ENCODE data around the gene STK16. TPM values are rescaled to one million over a fixed set of nuclear protein-coding genes. Genes with fewer than 3 reads are reported as not detected.
"Not testable (repeated sequence)": the region's sequence is repeated elsewhere in the genome, so short reads cannot be mapped to it uniquely, and the experiment has no call there.

The STK16 gene
- total and polyA plus RNA-seq, 12 donors, result 19.2 to 55.8 (median 26.8) TPM

GRCh38 chr2:219199470-219200211 lies 45.6 kb upstream of the STK16 start:
- WGBS, 4 donors, result 77 to 82% (median 79%) methylated on average over 11 to 12 of the region's 12 CpGs

GRCh38 chr2:219200502-219201326 lies 44.6 kb upstream of the STK16 start:
- peak in 1 of 7 donors; percentile 13 for DNase-seq

More at GRCh38 chr2:219199470-219200211, 45.6 kb upstream of the STK16 start:
- Histone ChIP-seq H3K27me3 (peaks cover 6% of the 10 kb centered on the region), H3K36me3 (replicated peaks in 1 of 2) (no peaks in the 10 kb centered on the region), H3K27ac (no peak overlapping the region), H3K9me3 (replicated peaks in 1 of 3) (no peaks in the 10 kb centered on the region), H3K4me3 (no peak overlapping the region), H3K4me1 (replicated peaks in 1 of 2) (no peaks in the 10 kb centered on the region)
- no peak for TF ChIP-seq CTCF (IDR thresholded peaks at IDR 0.05)
- no peak for TF ChIP-seq POLR2A (IDR thresholded peaks at IDR 0.05)
- DNase-seq, result peak in 1 of 7 donors; percentile 9
- intact Hi-C loops (cut with DNase I), result no loop called here

GRCh38 chr2:219201331-219201730 lies 43.9 kb upstream of the STK16 start:
- 79 to 93% (median 89%) methylated on average over 9 to 21 of the region's 21 CpGs for WGBS, 4 donors
- intact Hi-C loops (cut with DNase I), result not testable (repeated sequence)

More at GRCh38 chr2:219200502-219201326, 44.6 kb upstream of the STK16 start:
- H3K4me3 ChIP-seq; H3K4me1 ChIP-seq (replicated peaks in 1 of 2); H3K27ac ChIP-seq; H3K36me3 ChIP-seq (replicated peaks in 1 of 2); H3K27me3 ChIP-seq; H3K9me3 ChIP-seq (replicated peaks in 1 of 3); intact Hi-C loops (cut with DNase I): not testable (repeated sequence)
- WGBS, 4 donors, result 56 to 76% (median 73%) methylated on average over 21 to 25 of the region's 26 CpGs

GRCh38 chr2:219204425-219205164 lies 40.7 kb upstream of the STK16 start:
- no peak overlapping the region for H3K27ac ChIP-seq
- no peaks in the 10 kb centered on the region for H3K9me3 ChIP-seq (replicated peaks in 1 of 3)
- peaks cover 0 to 17% of the 10 kb centered on the region in 2 donors for H3K36me3 ChIP-seq (replicated peaks in 1 of 2)
- H3K4me1 ChIP-seq (replicated peaks in 1 of 2), result peaks cover 7 to 14% of the 10 kb centered on the region in 2 donors
- 87 to 94% (median 89%) methylated on average over 7 of the region's 7 CpGs for WGBS, 4 donors
- H3K4me3 ChIP-seq, result no peak overlapping the region
- TF ChIP-seq POLR2A (IDR thresholded peaks at IDR 0.05), result no peak
- no peak for TF ChIP-seq CTCF (IDR thresholded peaks at IDR 0.05)
- H3K27me3 ChIP-seq, result peaks cover 2% of the 10 kb centered on the region
- peak in 1 of 7 donors; percentile 16 for DNase-seq
- intact Hi-C loops (cut with DNase I), result no loop called here

More at GRCh38 chr2:219201331-219201730, 43.9 kb upstream of the STK16 start:
- DNase-seq, result peak in 1 of 7 donors; percentile 1
- not testable (repeated sequence) for H3K4me1 ChIP-seq (replicated peaks in 1 of 2); H3K9me3 ChIP-seq (replicated peaks in 1 of 3); H3K36me3 ChIP-seq (replicated peaks in 1 of 2); H3K27ac ChIP-seq; H3K27me3 ChIP-seq; H3K4me3 ChIP-seq

GRCh38 chr2:219205165-219205538 lies 40.1 kb upstream of the STK16 start:
- Histone ChIP-seq H3K27me3 (no peaks in the 10 kb centered on the region), H3K36me3 (replicated peaks in 1 of 2) (peaks cover 0 to 20% of the 10 kb centered on the region in 2 donors), H3K9me3 (replicated peaks in 1 of 3) (no peaks in the 10 kb centered on the region), H3K4me1 (replicated peaks in 1 of 2) (peaks cover 7 to 14% of the 10 kb centered on the region in 2 donors), H3K4me3 (no peak overlapping the region), H3K27ac (no peak overlapping the region)
- 82 to 89% (median 85%) methylated on average over 5 of the region's 5 CpGs for WGBS, 4 donors
- TF ChIP-seq POLR2A (IDR thresholded peaks at IDR 0.05) (no peak), CTCF (IDR thresholded peaks at IDR 0.05) (no peak)
- peak in 1 of 7 donors; percentile 7 for DNase-seq
- intact Hi-C loops (cut with DNase I), result no loop called here
